HG03520 (cell line): ENCODE measurements around the gene MKRN3.

Experiments used
- ATAC-seq: cut with Tn5 transposase; IDR thresholded peaks from one replicate; pipeline ENCODE4 v1.9.1; 2021; ENCODE audit warnings: mild to moderate bottlenecking, moderate library complexity; ENCODE audit not compliant: unreplicated experiment

Gene MKRN3

DNA sequence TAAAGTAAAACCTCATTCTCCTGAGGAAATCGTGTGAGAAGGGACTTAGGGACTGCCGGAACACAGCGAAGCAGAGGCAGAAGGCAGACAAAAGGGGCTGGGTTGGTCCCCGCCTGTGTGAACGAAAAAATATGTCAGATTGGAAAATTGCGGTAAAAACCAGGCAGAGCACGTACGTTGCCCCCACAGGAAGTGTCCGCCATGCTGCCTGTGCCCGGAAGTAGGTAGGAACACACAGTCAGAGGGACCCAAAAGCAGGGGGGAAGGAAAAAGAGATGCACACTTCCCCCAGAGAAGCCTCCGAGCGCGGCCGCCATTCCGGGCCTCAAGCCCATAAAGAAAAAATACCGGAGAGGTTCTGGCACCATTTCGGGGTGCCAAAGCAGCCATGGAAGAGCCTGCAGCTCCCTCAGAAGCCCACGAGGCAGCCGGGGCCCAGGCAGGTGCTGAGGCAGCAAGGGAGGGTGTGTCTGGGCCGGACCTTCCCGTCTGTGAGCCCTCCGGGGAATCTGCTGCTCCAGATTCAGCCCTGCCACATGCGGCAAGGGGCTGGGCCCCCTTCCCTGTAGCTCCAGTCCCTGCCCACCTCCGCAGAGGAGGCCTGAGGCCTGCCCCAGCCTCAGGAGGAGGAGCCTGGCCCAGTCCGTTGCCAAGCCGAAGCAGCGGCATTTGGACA, at the start of gene MKRN3:
MKRN3 (plus strand) TSS at position 280 of the 676 bp plus-strand sequence; CDS start at position 389, 109 bp downstream.
- no peak for ATAC-seq

DNA sequence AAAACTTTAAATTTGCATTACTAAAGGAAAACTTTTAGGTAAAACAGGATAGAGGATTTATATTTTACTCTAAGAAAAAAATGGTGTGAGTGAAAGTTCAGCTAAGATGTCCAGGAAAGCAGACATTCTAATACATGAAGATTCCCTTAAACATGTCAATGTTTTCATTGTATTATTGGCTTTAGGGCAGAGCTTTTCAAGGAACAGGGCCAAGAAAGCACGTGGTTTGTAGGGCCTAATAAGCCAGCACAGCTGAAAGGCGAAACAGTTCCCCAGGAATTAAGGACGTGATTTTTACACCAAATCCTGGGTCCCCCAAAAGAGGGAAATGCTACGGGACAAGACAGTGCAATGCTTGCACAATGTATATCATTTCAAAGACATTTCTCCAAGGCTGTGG, 48.6 kb upstream of the MKRN3 start:
- ATAC-seq, result no peak

- ATAC-seq, result no peak
Measured at GRCh38 chr15:23518104-23518503, 47.4 kb upstream of the MKRN3 start.

- no peak for ATAC-seq
Measured at GRCh38 chr15:23524816-23525215, 40.7 kb upstream of the MKRN3 start.

GRCh38 chr15:23529891-23530290, 35.6 kb upstream of the MKRN3 start:
- no peak for ATAC-seq

DNA sequence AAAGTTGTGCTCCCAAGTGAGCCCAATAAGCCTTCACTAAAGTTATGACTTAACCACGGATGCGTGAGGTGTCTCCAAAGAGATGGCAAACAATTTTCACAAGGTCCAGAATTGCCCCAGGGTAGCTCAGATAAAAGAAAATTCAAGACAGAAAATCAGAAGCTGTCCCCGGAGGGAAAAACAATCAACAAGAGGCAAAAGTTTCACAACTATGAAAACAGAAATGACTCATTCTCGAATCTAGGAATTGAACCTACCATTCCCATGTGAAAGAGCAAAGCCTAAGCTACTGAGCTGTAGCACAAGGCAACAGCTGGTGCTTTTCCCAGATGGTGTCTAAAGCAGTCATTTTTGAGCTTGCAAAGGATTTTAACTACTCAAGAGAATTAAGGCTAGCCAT, 33.5 kb upstream of the MKRN3 start:
- no peak for ATAC-seq

DNA sequence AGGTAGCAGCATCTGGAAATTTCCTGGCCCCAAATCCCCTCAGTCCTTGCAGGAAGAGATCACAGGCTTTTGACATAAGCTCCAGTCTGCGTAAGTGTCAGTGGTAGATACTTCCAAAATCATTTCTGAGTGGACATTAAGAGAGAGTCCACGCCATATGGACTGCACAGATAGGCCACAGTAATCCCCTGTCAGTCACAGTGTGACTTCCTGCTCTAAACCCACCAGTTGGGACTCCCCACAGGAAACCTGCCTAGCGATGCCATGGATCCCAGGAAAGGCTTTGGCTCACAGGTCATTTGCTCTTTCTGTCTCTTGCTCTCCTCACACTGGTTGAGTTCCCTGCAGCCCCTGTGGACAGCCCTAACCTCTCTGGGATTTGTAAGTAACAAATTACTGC, 28.8 kb upstream of the MKRN3 start:
- ATAC-seq, result no peak

DNA sequence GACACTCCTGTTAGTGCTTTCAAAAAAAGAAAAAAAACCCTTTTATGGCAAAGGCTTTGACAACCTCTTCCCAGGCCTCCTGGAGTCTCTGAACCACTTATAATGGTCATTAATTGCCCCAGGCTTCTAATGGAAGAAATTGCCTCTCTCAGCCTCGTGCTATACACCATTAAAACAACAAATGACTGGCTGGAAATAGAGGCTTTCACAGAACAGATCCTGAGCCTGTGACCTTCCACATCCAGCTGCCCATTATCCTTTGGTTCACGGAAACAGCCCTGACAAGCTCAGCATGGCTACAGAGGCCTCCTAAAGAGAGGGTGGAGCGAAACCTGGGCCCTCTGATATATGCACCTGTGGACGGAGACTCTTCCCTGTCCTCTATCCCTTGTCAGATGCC, 26.8 kb upstream of the MKRN3 start:
- ATAC-seq, result no peak

GRCh38 chr15:23539892-23540291, 25.6 kb upstream of the MKRN3 start:
- no peak for ATAC-seq

- no peak for ATAC-seq
Measured at GRCh38 chr15:23546158-23546557, 19.3 kb upstream of the MKRN3 start.

DNA sequence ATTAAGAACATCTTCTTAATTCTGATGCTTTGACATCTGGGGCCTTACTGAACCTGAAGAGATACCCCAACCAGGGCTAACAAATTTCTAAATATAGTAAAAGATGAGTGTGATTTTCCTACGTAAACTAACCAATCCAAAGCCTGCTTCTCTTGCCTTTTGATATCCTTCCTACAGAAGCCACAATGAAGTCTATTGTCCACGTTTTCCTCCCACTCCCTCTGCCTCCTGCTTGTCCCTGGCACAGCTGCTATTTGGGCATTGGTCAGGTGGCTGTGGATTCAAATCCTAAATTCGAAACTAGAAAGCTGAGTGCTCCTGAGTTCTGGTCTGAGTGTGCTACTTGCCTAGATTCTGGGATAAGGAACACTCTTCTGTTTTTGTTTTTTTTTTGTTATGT, 17.4 kb upstream of the MKRN3 start:
- ATAC-seq, result no peak

DNA sequence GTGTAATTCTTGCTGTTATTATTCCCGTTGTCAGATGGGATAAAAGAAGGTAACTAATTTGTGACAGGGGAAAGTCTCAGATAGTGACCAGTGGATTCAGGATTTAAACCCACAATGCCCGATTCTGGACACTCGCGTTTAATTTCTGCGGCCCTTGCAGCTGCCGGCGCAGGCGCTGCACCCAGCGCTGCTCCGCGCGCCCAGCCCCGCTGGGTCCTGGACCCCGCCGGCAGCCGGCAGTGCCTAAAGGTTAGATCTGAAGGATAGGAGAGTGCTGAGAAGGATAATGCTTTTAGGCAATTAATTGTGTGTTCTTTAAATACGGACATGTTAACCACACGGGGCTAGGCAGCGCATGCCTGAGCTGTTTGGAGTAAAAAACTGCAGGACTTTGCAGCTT, 3.6 kb upstream of the MKRN3 start:
- no peak for ATAC-seq

DNA sequence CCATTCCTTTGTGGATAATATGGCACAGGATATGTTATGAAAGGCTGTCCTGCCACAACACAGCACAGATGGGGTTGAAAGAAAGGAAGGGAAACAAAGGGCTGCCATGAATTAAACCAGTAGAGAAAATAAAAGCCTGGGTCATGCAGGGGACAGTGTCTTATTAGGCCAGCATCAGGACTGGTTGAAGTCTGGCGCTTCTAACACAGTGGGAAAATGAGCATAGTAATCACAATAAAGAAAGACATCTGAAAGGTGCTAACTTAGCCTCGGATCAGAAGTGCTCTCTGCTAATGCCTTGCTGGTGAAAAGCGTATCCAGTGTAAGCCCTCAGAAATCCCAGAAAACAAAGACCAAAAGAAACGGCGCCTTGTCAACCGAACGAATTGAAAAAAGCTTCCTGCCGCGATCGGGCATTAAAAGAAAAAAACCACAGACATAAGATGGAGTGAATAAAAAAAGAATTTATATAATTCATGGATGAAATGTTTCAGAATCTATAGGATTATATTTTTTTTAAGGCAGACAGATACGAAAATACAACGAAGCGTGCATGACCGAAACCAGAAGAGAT, 566 bp upstream of the MKRN3 start:
- ATAC-seq, result no peak

DNA sequence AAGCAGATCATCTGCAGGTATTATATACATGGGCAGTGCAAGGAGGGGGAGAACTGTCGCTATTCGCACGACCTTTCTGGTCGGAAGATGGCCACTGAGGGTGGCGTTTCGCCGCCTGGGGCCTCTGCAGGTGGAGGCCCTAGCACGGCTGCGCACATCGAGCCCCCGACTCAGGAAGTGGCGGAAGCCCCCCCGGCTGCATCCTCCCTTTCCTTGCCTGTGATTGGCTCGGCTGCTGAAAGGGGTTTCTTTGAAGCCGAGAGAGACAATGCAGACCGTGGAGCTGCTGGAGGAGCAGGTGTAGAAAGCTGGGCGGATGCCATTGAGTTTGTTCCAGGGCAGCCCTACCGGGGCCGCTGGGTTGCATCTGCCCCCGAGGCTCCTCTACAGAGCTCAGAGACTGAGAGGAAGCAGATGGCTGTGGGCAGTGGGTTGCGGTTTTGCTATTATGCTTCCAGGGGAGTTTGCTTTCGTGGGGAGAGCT, 639 bp downstream of the MKRN3 start:
- no peak for ATAC-seq

- ATAC-seq, result no peak
Measured at GRCh38 chr15:23566651-23567050, 1.2 kb downstream of the MKRN3 start.

GRCh38 chr15:23567921-23568320, 2.4 kb downstream of the MKRN3 start:
- ATAC-seq, result no peak

DNA sequence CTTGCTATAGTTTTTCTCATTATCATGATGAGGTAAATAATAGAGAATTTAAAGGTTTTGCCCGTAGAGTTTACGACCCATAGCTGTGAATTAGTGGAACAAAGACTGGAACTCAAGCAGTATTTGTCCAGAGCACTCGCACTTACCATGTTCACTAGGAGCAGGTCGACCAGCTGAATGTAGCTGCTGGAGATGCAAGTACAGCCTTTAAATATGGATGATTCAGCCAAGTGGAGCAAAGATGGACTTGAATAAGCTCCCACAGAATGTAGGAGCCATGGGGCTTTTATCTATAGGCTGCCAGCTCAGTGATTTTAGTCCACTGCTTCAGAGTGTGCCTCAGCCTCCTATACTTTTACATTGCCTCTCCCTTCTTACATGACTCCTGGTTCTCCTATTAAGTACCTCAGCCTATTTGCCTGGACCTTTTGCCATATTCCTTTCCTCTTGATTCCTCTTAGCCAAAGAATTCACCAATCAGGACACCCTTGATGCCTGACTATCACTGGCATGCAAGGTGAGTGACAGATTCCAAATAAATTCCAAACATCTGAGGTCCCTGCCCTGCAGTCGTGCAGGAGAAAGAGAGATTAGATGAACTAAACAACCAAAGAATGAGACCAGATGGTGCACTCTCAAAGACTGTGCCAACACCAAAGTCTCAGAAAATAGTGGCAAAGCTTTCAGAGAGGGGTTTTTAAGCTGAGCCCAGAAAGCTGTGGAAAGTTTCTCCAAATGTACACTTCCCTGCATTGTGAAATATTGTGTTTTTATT, 3.9 kb downstream of the MKRN3 start:
- ATAC-seq, result no peak

GRCh38 chr15:23570486-23570885, 5.0 kb downstream of the MKRN3 start:
- no peak for ATAC-seq

DNA sequence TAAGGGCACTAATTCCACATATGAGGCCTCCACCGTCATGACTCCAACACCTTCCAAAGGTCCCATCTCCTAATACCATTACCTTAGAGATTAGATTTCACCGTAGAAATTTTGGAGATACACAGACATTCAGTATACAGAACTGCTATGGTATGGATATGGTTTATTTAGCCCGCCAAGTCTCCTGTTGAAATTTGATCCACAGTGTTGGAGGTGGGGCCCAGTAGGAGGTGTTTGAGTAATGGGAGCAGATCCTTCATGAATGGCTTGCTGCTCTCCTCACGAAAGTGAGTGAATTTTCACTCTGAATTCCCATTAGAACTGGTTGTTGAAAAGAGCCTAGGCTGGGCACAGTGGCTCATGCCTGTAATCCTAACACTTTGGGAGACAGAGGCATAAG, 7.4 kb downstream of the MKRN3 start:
- no peak for ATAC-seq

DNA sequence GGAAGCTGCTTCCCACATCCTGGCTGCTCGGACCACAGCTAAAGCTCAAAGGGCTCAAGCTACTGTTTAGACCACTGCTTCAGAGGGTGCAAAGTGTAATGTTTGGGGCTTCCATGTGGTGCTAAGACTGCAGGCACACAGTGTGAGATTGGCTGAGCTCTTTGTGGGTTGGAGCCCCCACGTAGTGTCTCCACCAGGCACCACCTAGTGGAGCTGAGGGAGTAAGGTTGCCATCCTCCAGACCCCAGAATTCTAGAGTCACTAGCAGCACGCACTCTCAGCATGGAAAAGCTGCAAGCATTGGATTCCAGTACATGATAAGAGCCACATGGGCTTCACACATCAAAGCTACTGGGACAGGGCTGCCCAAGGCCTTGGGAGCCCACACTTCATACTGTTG, 9.3 kb downstream of the MKRN3 start:
- ATAC-seq, result no peak

DNA sequence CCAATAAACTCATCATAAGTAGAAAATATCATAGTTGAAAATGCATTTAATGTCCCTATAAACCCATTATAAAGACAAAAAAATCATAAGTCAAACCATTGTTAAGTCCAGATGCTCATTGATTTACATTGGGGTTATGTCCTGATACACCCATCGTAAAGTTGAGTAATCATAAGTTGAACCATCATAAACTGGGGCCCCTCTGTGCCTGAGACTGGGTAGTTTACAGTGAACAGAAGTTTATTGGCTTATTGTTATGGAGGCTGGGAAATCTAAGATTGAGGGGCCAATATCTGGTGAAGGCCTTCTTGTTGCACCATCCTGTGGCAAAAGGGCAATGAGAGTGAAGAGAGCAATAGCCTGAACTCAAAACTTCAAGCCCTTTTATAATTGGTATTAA, 10.6 kb downstream of the MKRN3 start:
- no peak for ATAC-seq

GRCh38 chr15:23578521-23579150, 13.2 kb downstream of the MKRN3 start:
- ATAC-seq, result no peak
